Spleen (tissue), 11 donors: Measurements from ENCODE around the gene EPN2. TPM values are rescaled to one million over a fixed set of nuclear protein-coding genes. Genes with fewer than 3 reads are reported as not detected.
A peak's percentile ranks its signal among the peaks of the same experiment; 100 is the strongest.

Experiments
- DNase-seq: peaks from one replicate; pipeline ENCODE4 v3.0.0-alpha.2; 2020
- H3K27ac ChIP-seq, 8 donors: fragments of 200-600 bp; sonication (generic) in 7 of 8; 1 replicate in 4 of 8; 2 replicates in 4 of 8; pipeline versions ENCODE4 v1.5.0 to v1.8.0; 2016 to 2021; ENCODE audit warnings: inconsistent platforms in 4 of 8, mild to moderate bottlenecking in 4 of 8, moderate library complexity in 1 of 8
- H3K27me3 ChIP-seq, 7 donors: fragments of 200-600 bp; sonication (generic) in 6 of 7; replicated peaks in 1 of 7; 1 replicate in 4 of 7; 2 replicates in 3 of 7; pipeline versions ENCODE4 v1.5.0 to v1.8.0; 2016 to 2021; ENCODE audit warnings: inconsistent platforms in 3 of 7, mild to moderate bottlenecking in 1 of 7
- H3K36me3 ChIP-seq, 6 donors: fragments of 200-600 bp; sonication (generic) in 5 of 6; 1 replicate in 4 of 6; 2 replicates in 2 of 6; pipeline versions ENCODE4 v1.5.0 to v1.8.0; 2016 to 2021; ENCODE audit warnings: inconsistent platforms in 2 of 6
- H3K4me1 ChIP-seq, 6 donors: fragments of 200-600 bp; sonication (generic) in 5 of 6; 1 replicate in 3 of 6; 2 replicates in 3 of 6; pipeline versions ENCODE4 v1.5.0 to v1.8.0; 2016 to 2021; ENCODE audit warnings: inconsistent platforms in 3 of 6
- H3K4me3 ChIP-seq, 8 donors: fragments of 200-600 bp; sonication (generic) in 7 of 8; 1 replicate in 4 of 8; 2 replicates in 4 of 8; pipeline versions ENCODE4 v1.5.0 to v1.8.0; 2016 to 2021; ENCODE audit warnings: inconsistent platforms in 4 of 8, mild to moderate bottlenecking in 4 of 8, moderate library complexity in 2 of 8
- H3K9me3 ChIP-seq, 8 donors: fragments of 200-600 bp; sonication (generic) in 7 of 8; 1 replicate in 4 of 8; 2 replicates in 4 of 8; pipeline versions ENCODE4 v1.5.0 to v1.8.0; 2016 to 2021; ENCODE audit warnings: inconsistent platforms in 4 of 8
- CTCF ChIP-seq, 11 experiments: fragments of 200-600 bp in 7 of 11; fragments of 450-650 bp in 4 of 11; sonication (generic) in 4 of 11; IDR thresholded peaks in 8 of 11; conservative IDR thresholded peaks in 3 of 11; 1 replicate in 7 of 11; 2 replicates in 4 of 11; pipeline versions ENCODE4 v1.4.0 to v1.8.0; 2016 to 2021; ENCODE audit warnings: antibody characterized with exemption in 11 of 11, inconsistent platforms in 4 of 11, mild to moderate bottlenecking in 1 of 11
- POLR2A ChIP-seq, 3 donors: fragments of 450-650 bp; IDR thresholded peaks; one replicate each; pipeline ENCODE4 v1.5.1; 2017; ENCODE audit warnings: antibody characterized with exemption in 3 of 3, mild to moderate bottlenecking in 1 of 3
- POLR2AphosphoS5 ChIP-seq, 3 donors: sonication (generic); formaldehyde crosslinking; IDR thresholded peaks; one replicate each; pipeline ENCODE4 v1.5.1; 2017; ENCODE audit warnings: antibody characterized with exemption in 3 of 3
- WGBS, 5 donors: extraction: QIAGEN DNeasy Blood & Tissue Kit in 3 of 5; methylation state at CpG; one replicate each; pipeline versions ENCODE4 v1.1.5 to v1.1.7; 2013 to 2018; 5-methylcytosine and 5-hydroxymethylcytosine counted together
- intact Hi-C: fragments of 100-400 bp; cut with DNase I; formaldehyde crosslinking; loops from one replicate; pipeline ENCODE4 v1.15.0; 2023; ENCODE audit warnings: low total_unique reads
- polyA plus RNA-seq, 3 donors: library from polyadenylated mRNA; stranded (reverse); fragments of 200-250 nt; gene quantifications; one replicate each; pipeline ENCODE4 v1.2.1, GENCODE V29; 2013
- total RNA-seq, 7 donors: library from RNA; depleted of rRNA in 3 of 7; stranded (reverse); fragments of >200 nt in 3 of 7; fragmentation: NEBNext Ultra II Directional in 4 of 7; extraction: Animal tissue kit (Norgen Biotek cat#: 25700) in 4 of 7; gene quantifications; one replicate each; pipeline versions ENCODE4 v1.1.0 to v1.2.1, GENCODE V29; 2016 to 2021
- donor health status: healthy with polysubstance abuse.
- donor health status: DM: no; HTN: no; CAD: no; lungs with moderate emphysema.
- donor health status: DM: no; HTN: no; CAD: no.
- donor health status: Bipolar disorder and iron deficiency.
- donor health status: healthy.
- donor health status: DM: no; HTN: no; CAD: no.
- donor health status: DM: yes; HTN: yes; CAD: no.

The EPN2 gene
- total and polyA plus RNA-seq, 10 donors, result 5.4 to 59.6 (median 31.5) TPM

- H3K9me3 ChIP-seq, result no peaks in the 10 kb centered on the region
- intact Hi-C loops, result no loop called here
- TF ChIP-seq POLR2AphosphoS5 (IDR thresholded peaks at IDR 0.05) (no peak), CTCF (IDR thresholded peaks at IDR 0.05 in 8 of 11, conservative IDR thresholded peaks at IDR 0.05 in 3 of 11) (no peak), POLR2A (IDR thresholded peaks at IDR 0.05) (no peak)
- peaks cover 44 to 71% (median 56%) of the 10 kb centered on the region in 6 donors for H3K4me1 ChIP-seq
- H3K27ac ChIP-seq, result peak overlapping the region in 5 of 8 donors; percentile 13 to 82 (median 71)
- peaks cover 0 to 23% (median 0%) of the 10 kb centered on the region in 7 donors for H3K27me3 ChIP-seq
- H3K36me3 ChIP-seq, result no peaks in the 10 kb centered on the region
- H3K4me3 ChIP-seq, result no peak overlapping the region
- WGBS, 5 donors, result 89 to 95% (median 93%) methylated on average over 9 of the region's 9 CpGs
- DNase-seq, result peak; percentile 66
These were observed 64.8 kb downstream of the EPN2 start for GRCh38 chr17:19301973-19302372.

- Histone ChIP-seq H3K4me3 (no peak overlapping the region), H3K27me3 (peaks cover 0 to 30% (median 0%) of the 10 kb centered on the region in 7 donors), H3K9me3 (no peaks in the 10 kb centered on the region), H3K36me3 (no peaks in the 10 kb centered on the region), H3K27ac (peak overlapping the region in 7 of 8 donors; percentile 37 to 82 (median 71)), H3K4me1 (peaks cover 44 to 75% (median 61%) of the 10 kb centered on the region in 6 donors)
- peak; percentile 77 for DNase-seq
- intact Hi-C loops, result no loop called here
- 16 to 30% (median 27%) methylated on average over 7 to 9 of the region's 9 CpGs for WGBS, 5 donors
- no peak for TF ChIP-seq CTCF (IDR thresholded peaks at IDR 0.05 in 8 of 11, conservative IDR thresholded peaks at IDR 0.05 in 3 of 11)
- TF ChIP-seq POLR2AphosphoS5 (IDR thresholded peaks at IDR 0.05), result peak in 2 of 3 donors; percentile 3 to 45
- TF ChIP-seq POLR2A (IDR thresholded peaks at IDR 0.05), result no peak
These were observed 65.7 kb downstream of the EPN2 start for GRCh38 chr17:19302791-19303331.

GRCh38 chr17:19303367-19303776 is 66.2 kb downstream of the EPN2 start:
- peak overlapping the region in 7 of 8 donors; percentile 37 to 82 (median 71) for H3K27ac ChIP-seq
- no peak overlapping the region for H3K4me3 ChIP-seq
- intact Hi-C loops, result no loop called here
- no peaks in the 10 kb centered on the region for H3K9me3 ChIP-seq
- H3K36me3 ChIP-seq, result no peaks in the 10 kb centered on the region
- peaks cover 44 to 81% (median 61%) of the 10 kb centered on the region in 6 donors for H3K4me1 ChIP-seq
- WGBS, 5 donors, result 37 to 64% (median 58%) methylated on average over 6 to 9 of the region's 9 CpGs
- H3K27me3 ChIP-seq, result peaks cover 0 to 36% (median 0%) of the 10 kb centered on the region in 7 donors
- DNase-seq, result peak; percentile 79
- TF ChIP-seq POLR2A (IDR thresholded peaks at IDR 0.05), result no peak
- TF ChIP-seq POLR2AphosphoS5 (IDR thresholded peaks at IDR 0.05), result peak in 2 of 3 donors; percentile 39 to 44

GRCh38 chr17:19304209-19304608 is 67.0 kb downstream of the EPN2 start:
- H3K27ac ChIP-seq, result peak overlapping the region; percentile 26 to 82 (median 66)
- peaks cover 0 to 38% (median 0%) of the 10 kb centered on the region in 7 donors for H3K27me3 ChIP-seq
- H3K36me3 ChIP-seq, result no peaks in the 10 kb centered on the region
- H3K9me3 ChIP-seq, result no peaks in the 10 kb centered on the region
- TF ChIP-seq CTCF (IDR thresholded peaks at IDR 0.05 in 8 of 11, conservative IDR thresholded peaks at IDR 0.05 in 3 of 11) (no peak), POLR2AphosphoS5 (IDR thresholded peaks at IDR 0.05) (peak; percentile 59 to 86 (median 60))
- H3K4me3 ChIP-seq, result no peak overlapping the region
- intact Hi-C loops, result no loop called here
- peak; percentile 89 for DNase-seq
- H3K4me1 ChIP-seq, result peaks cover 44 to 81% (median 61%) of the 10 kb centered on the region in 6 donors
- WGBS, 5 donors, result 29 to 54% (median 34%) methylated on average over 6 to 7 of the region's 7 CpGs
